HG02642 (cell line): ENCODE data around the gene BICC1.
"Not testable (repeated sequence)": the region's sequence is repeated elsewhere in the genome, so short reads cannot be mapped to it uniquely, and the experiment has no call there.

Experiments
- ATAC-seq: cut with Tn5 transposase; IDR thresholded peaks from one replicate; pipeline ENCODE4 v1.9.1; 2021; ENCODE audit warnings: mild to moderate bottlenecking; ENCODE audit not compliant: unreplicated experiment, poor library complexity

BICC1 gene

DNA sequence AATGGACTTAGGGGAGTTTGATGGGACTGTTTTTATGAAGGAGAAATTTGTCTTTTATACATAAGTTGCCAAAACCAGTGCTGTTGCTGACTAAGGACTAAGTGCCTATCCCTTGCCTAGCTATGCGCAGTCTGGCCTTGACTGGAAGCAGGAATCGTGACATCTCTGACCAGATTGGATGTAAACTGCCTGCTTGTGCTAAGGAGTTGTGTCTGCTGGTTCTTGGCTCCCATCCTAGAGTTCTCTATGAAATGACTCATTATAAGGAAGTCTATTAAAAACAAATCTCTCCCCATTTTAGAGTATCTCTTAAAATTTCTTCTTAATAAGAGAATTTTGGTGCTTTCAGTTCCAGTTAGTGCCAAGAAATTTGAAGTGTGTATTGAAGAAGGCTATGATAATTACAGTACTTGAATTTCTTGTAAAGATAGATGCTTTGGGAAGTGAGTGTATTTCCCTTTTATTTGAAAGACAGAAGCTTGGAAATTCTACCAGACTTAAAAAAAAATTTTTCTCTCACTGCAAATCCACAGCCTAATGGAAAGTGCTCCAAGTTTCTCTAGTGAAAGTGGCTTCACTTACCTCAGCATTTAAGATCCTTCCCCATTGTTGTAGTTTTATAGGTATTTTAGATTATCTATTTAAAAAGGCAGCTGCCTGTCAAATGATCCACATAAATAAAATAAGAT lies 77.6 kb downstream of the BICC1 start:
- no peak for ATAC-seq

DNA sequence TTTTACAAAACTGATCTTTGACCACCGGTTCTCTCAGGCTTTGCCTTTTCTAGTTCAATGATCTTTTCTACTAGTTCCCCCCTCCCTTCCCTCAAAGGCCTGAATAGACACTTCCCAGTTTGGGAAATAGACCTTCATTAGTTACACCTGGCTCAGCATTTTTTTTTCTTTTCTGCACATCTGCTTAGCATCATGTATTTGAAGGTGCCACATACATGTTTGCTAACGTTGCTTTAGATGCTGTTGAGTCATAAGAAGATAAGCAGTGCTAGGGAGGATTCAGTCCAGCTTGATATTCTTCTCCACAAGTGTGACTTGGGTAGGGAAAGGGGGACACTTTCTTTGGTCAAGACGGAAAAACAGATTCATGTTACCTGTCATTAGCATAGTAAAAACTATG lies 78.3 kb downstream of the BICC1 start:
- no peak for ATAC-seq

DNA sequence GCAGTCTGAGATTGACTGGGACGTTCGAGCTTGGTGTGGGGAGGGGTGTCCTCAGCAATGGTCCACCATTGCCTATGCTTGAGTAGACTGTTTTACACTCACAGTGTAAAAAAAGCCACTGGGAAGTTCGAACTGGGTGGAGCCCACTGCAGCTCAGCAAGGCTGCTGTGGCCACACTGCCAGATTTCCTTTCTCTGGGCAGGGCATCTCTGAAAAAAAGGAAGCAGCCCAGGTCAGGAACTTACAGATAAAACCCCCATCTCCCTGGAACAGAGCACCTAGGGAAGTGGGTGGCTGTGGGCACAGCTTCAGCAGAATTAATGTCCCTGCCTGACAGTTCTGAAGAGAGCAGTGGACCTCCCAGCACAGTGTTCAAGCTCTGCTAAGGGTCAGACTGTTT lies 80.3 kb downstream of the BICC1 start:
- no peak for ATAC-seq

DNA sequence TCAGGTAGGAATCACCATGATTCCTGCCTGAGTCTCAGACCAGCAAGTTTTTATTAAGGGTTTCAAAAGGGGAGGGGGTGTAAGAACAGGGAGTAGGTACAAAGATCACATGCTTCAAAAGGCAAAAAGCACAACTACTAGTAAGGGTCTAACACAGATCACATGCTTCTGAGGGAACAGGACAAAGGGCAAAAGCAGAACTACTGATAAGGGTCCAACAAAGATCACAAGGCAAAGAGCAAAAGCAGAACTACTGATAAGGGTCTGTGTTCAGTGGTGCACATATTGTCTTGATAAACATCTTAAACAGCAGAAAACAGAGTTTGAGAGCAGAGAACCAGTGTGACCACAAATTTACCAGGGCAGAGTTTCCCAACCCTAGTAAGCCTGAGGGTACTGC lies 84.5 kb downstream of the BICC1 start:
- not testable (repeated sequence) for ATAC-seq

DNA sequence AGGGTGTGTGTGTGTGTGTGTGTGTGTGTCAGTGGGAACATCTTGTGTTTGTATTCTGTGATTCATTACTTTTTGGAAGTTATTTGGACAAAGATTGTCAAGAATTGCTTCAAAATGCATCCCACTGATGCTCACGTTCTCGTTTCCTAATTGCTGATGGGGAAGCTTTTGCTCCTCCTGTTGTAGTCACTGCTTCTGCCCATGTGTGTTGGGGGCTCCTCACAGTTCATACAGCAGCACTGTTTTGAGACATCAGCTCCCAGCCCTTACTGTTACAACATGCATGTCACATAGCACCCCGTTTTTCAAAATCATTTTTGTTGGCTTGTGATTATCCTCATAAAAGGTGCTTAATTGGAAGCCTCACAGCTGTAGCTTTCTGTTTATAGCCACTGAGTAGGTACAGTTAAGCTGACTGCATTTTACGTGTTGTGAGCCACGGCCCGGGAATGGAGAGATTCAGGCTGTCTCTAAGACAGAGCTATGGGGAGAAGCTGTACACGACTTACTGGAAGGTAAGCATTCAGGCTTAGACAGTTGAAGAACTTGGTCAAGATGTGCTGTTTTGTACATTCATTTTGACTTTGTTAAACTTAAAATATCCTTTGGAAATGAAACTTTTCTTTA lies 87.4 kb downstream of the BICC1 start:
- no peak for ATAC-seq

GRCh38 chr10:58608351-58608750 lies 95.7 kb downstream of the BICC1 start:
- ATAC-seq = no peak

GRCh38 chr10:58608826-58609531 lies 96.3 kb downstream of the BICC1 start:
- no peak for ATAC-seq

- ATAC-seq = no peak
Measured at GRCh38 chr10:58609532-58610150, 97.0 kb downstream of the BICC1 start.

DNA sequence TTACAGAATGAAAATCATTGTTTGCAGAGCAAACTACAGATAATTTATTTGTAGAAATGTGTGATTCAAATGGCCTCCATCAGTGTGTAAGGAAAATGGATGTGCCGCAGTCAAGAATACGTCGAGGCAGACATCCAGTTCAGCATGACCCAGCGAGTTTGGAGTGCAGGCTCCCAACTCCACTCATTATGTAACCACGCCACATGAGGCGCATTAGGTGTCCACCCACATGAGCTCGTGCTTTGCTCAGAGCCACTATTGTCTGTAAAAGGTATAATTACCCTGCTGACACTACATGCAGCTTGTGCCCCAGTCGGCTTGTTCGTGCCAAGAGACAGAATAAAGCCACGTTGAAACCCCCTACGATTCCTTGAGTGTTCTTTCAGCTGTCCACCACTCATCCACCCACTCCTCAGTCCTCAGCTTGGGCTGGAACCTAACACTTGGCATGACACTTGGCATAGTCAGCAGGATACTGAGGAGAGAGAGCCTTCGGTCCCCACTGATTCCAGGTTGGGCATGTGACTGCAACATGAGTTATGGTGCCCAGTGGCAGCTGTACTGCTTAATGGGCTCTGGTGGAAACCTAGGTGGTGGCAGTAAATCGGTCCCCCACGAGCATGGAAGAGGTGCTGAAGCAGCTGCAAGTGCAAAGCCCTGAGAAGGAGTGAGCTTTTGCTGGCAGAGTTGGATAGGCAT lies 102.7 kb downstream of the BICC1 start:
- no peak for ATAC-seq

DNA sequence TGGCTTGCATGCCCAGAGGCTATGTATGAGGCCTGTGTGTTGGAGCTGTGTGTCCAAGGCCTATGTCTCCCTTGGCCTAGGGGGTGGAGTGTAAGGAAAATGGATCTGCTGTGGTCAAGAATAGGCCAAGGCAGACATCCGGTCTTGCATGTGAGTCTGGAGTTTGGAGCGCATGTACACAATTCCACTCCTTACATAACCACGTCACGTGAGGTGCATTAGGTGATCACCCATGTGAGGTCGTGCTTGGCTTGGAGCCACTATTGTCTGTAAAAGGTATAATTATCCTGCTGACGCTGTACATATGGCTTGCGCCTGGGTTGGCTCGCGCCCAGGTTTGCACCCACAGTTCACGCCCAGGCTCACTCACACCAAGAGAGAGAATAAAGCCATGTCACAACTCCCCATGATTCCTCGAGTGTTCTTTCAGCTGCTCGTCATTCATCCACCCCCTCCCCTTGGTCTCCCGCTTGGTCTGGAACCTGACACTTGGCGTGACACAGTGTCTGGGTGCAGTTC lies 105.5 kb downstream of the BICC1 start:
- no peak for ATAC-seq

GRCh38 chr10:58621379-58622077 lies 108.9 kb downstream of the BICC1 start:
- no peak for ATAC-seq

DNA sequence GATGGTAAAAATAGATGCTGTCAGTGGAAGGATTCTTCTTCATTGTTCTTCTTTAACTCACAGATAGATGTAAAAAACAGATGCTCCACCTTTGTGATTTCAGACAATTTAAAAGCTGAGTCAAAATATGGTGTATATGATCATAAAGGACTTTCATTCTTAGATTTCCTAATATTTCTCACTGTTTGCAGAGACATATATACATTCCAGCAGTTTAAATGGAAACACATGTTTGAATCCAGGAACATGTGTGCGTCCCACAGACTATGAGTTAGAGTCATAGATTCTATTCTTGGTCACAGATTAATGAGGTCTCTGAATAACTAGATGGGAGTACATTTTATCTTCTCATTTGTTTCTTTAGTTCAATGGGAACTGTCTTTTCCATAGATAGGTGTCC lies 109.6 kb downstream of the BICC1 start:
- ATAC-seq = no peak

DNA sequence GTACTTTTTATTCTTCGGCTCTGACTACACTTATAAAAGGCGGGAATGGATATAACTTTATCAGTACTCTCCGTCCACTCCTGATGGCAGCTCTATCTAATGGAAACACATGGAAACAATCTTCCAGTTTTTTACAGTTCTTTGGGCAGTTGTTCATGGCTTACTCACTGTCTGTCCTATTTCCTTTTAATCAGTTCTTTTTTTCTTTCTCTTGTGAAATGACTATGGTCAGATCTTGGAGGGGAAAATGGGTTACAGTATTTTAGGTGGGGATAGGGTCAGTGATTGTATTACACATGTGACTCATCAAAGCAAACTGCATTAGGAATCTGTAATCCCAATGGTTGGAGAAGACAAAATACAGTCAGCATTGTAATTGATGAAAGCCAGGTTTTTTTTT lies 112.4 kb downstream of the BICC1 start:
- ATAC-seq = no peak

DNA sequence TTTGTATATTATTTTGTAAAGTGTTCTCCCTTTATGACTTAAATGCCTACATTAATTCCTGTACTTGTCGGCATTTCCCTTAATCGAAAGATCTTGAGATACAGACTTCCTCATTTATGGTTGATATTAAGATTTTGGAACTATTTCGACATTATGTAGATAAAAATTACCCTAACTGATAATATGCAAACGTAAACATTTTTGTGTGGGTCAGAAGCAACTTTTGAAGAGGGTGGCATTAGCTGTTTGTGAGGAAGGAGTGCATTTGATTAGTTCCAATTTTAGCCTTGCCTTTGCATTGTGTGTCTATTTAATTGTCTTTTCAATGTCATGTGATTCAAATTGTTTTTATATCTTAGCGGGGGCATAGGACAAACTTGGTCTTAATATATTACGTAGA lies 114.7 kb downstream of the BICC1 start:
- no peak for ATAC-seq

DNA sequence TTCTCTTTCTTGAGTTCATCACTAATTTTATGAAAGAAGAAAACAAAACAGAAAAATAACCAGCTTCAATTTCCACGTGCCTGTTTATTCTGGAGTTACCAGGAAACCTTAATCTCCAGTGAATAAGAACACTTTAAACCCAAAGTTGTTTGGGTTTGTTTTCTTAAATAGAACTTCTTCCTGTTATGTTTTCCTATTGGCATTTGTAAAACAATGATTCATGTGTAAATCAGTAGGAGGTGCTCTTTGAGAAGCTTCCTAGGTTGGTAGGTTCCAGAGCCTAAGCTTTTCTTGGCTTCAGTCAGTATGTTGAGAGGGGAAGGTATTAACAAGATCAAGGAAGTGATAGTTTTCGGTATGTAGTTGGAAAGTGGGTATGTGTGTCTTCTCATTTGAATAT lies 119.0 kb downstream of the BICC1 start:
- ATAC-seq = no peak

- no peak for ATAC-seq
Measured at GRCh38 chr10:58632216-58632615, 119.5 kb downstream of the BICC1 start.

DNA sequence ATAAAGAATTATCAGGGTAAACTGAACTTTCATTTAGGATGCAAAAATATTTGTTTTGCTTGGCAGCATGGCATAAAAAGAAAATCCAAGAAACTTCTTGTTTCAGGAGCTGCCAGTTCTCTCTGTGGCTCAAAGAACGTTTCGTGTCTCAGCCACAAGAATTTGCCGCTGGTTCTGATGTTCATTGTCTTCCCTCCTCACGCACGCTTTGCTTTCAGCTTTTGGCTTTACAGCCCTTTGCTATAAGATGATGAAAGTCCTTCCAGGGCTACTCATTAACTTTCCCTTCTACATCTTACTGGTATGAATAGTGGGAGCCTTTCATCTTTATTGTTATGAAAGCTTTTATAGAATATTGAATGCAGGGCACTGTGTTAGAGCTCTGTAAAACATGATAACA lies 124.7 kb downstream of the BICC1 start:
- ATAC-seq = no peak

DNA sequence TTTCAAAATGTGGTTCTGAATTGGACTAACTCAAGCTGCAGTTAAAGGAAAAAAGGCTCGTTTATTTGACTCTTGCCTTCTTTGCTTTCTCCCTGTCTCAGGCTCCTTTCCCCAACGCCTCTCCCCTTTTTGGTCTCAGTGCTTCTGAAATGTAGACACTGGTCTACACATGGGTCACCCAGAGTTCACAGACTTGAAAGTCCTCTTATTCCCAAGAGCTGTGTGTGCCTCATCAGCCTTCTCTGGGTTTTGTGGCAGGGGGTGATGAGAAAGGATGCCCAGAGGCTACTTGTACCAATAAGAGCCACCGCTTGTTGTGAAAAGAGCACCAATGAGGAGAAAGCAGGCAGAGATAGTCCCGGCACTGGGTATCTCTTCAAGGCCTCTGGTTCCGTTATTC lies 125.7 kb downstream of the BICC1 start:
- no peak for ATAC-seq

DNA sequence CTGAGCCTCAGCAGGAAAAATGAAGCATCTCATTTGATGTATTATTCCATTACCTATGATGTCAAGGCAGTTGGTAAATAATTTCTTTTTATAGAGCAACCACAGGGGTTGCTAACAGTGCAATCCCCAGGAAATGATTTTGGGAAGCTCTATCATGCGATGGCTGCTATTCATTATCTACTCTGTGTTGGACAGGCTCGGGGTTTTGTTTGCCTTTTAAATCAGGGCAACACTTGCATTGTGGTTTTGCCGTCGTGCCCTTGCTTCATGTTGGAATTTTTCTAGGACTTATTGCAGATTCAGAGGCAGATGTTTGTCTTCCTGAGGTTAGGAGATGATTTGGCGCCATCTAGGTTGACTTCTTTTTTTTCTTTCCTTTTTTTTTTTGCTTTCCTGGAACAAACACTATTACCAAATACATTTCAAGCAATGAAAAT lies 128.4 kb downstream of the BICC1 start:
- ATAC-seq = no peak

GRCh38 chr10:58641708-58642107 lies 129.0 kb downstream of the BICC1 start:
- no peak for ATAC-seq
